Measurements from ENCODE around the gene MMP13. TPM values are rescaled to one million over a fixed set of nuclear protein-coding genes. Genes with fewer than 3 reads are reported as not detected.

Gene MMP13
- total and polyA plus RNA-seq, 2 donors (not counting 1 experiment from before 2014, with no cell fraction given) = not detected

GRCh38 chr11:102950622-102951081 is 4.9 kb downstream of the MMP13 start:
- Mint-ChIP-seq H3K27me3 (peaks cover 6% of the 10 kb centered on the region), H3K4me3 (no peak overlapping the region), H3K27ac (no peak overlapping the region), H3K4me1 (no peaks in the 10 kb centered on the region), H3K9me3 (ENCODE audit: insufficient read depth) (no peaks in the 10 kb centered on the region)
- Histone ChIP-seq H3K27me3 (replicated peaks in 1 of 4; ENCODE audit: control extremely low read depth in 1 of 4, control insufficient read depth in 3 of 4, insufficient read depth in 4 of 4, low read length in 3 of 4) (no peaks in the 10 kb centered on the region), H3K4me1 (ENCODE audit: control insufficient read depth in 2 of 2, insufficient read depth in 2 of 2, low read length in 2 of 2) (no peaks in the 10 kb centered on the region), H3K4me3 (ENCODE audit: control extremely low read depth in 1 of 5, extremely low read depth in 1 of 5, insufficient read depth in 1 of 5, low read depth in 2 of 5, low read length in 4 of 5) (no peak overlapping the region), H3K36me3 (replicated peaks in 1 of 2; ENCODE audit: control extremely low read depth in 1 of 2, control insufficient read depth in 1 of 2, extremely low read depth in 1 of 2, insufficient read depth in 2 of 2, low read length in 1 of 2) (no peaks in the 10 kb centered on the region), H4K20me1 (ENCODE audit: control insufficient read depth, insufficient read depth, low read length, poor library complexity, severe bottlenecking) (no peaks in the 10 kb centered on the region), H3K9ac (ENCODE audit: low read length) (no peak overlapping the region), H3K79me2 (ENCODE audit: control insufficient read depth, insufficient read depth, low read length) (no peaks in the 10 kb centered on the region), H3K9me3 (ENCODE audit: control extremely low read depth in 1 of 3, control insufficient read depth in 2 of 3, insufficient read depth in 1 of 3, low read length in 2 of 3) (no peaks in the 10 kb centered on the region), H3K27ac (ENCODE audit: low read length in 2 of 2) (no peak overlapping the region), H2AFZ (ENCODE audit: insufficient read depth, low read depth, low read length, poor library complexity, severe bottlenecking) (no peak overlapping the region), H3K4me2 (replicated peaks; ENCODE audit: low read depth, low read length, poor library complexity, severe bottlenecking) (no peak overlapping the region)
- no CpG with 5 or more reads among the region's 2 CpGs for WGBS (ENCODE audit: insufficient coverage)
- intact Hi-C loops (cut with micrococcal nuclease) = no loop called here
- no peak for DNase-seq
- no peak for TF ChIP-seq CTCF (IDR thresholded peaks at IDR 0.05)
- no peak for TF ChIP-seq EZH2 (IDR thresholded peaks at IDR 0.05; ENCODE audit: borderline replicate concordance, insufficient read depth, low read depth, low read length, poor library complexity, severe bottlenecking)
- ChIA-PET CTCF (interaction anchor here (1.3 kb wide), 1 partner anchor 9 kb away, joined by 3 read pairs; no protein-coding TSS in a partner anchor), POLR2A (no interaction called here)
- ATAC-seq (ENCODE audit: low read depth) = no peak

GRCh38 chr11:102946237-102946636 is 9.3 kb downstream of the MMP13 start:
- POLR2A ChIA-PET = no interaction called here
- Histone ChIP-seq H3K4me3 (ENCODE audit: control extremely low read depth in 1 of 5, extremely low read depth in 1 of 5, insufficient read depth in 1 of 5, low read depth in 2 of 5, low read length in 4 of 5) (no peak overlapping the region), H3K27ac (ENCODE audit: low read length in 2 of 2) (no peak overlapping the region), H3K4me2 (replicated peaks; ENCODE audit: low read depth, low read length, poor library complexity, severe bottlenecking) (no peak overlapping the region), H3K79me2 (ENCODE audit: control insufficient read depth, insufficient read depth, low read length) (no peaks in the 10 kb centered on the region), H4K20me1 (ENCODE audit: control insufficient read depth, insufficient read depth, low read length, poor library complexity, severe bottlenecking) (no peaks in the 10 kb centered on the region), H3K9ac (ENCODE audit: low read length) (no peak overlapping the region), H3K9me3 (ENCODE audit: control extremely low read depth in 1 of 3, control insufficient read depth in 2 of 3, insufficient read depth in 1 of 3, low read length in 2 of 3) (no peaks in the 10 kb centered on the region), H3K4me1 (ENCODE audit: control insufficient read depth in 2 of 2, insufficient read depth in 2 of 2, low read length in 2 of 2) (no peaks in the 10 kb centered on the region), H3K27me3 (replicated peaks in 1 of 4; ENCODE audit: control extremely low read depth in 1 of 4, control insufficient read depth in 3 of 4, insufficient read depth in 4 of 4, low read length in 3 of 4) (peaks cover 0 to 5% (median 0%) of the 10 kb centered on the region in 4 experiments), H3K36me3 (replicated peaks in 1 of 2; ENCODE audit: control extremely low read depth in 1 of 2, control insufficient read depth in 1 of 2, extremely low read depth in 1 of 2, insufficient read depth in 2 of 2, low read length in 1 of 2) (no peaks in the 10 kb centered on the region), H2AFZ (ENCODE audit: insufficient read depth, low read depth, low read length, poor library complexity, severe bottlenecking) (no peak overlapping the region)
- intact Hi-C loops (cut with micrococcal nuclease) = no loop called here
- Mint-ChIP-seq H3K27ac (no peak overlapping the region), H3K27me3 (peaks cover 10% of the 10 kb centered on the region), H3K4me1 (no peaks in the 10 kb centered on the region), H3K4me3 (no peak overlapping the region), H3K9me3 (ENCODE audit: insufficient read depth) (no peaks in the 10 kb centered on the region)
- ATAC-seq (ENCODE audit: low read depth) = no peak
- TF ChIP-seq EZH2 (IDR thresholded peaks at IDR 0.05; ENCODE audit: borderline replicate concordance, insufficient read depth, low read depth, low read length, poor library complexity, severe bottlenecking) (no peak), CTCF (IDR thresholded peaks at IDR 0.05) (no peak)
- CTCF ChIA-PET = no interaction called here
- WGBS (ENCODE audit: insufficient coverage) = 75% methylated on average over 2 of the region's 3 CpGs
- DNase-seq = no peak

All from B cell (primary cell).